Left renal pelvis (tissue), 4 donors: ENCODE data around the gene HDGFL2. TPM values are rescaled to one million over a fixed set of nuclear protein-coding genes. Genes with fewer than 3 reads are reported as not detected.

ENCODE experiments used
- DNase-seq, 4 donors: peaks; one replicate each; pipeline ENCODE4 v3.0.0-alpha.2; 2013; ENCODE audit warnings: low read depth in 4 of 4, low spot score in 3 of 4
- polyA plus RNA-seq, 4 donors: library from polyadenylated mRNA; unstranded; fragments of 120-200 nt; gene quantifications; one replicate each; pipeline ENCODE4 v1.2.1, GENCODE V29; 2013; ENCODE audit not compliant: insufficient read length in 4 of 4

HDGFL2 gene
- polyA plus RNA-seq, 4 donors = 62.6 to 88.6 (median 66.3) TPM

- DNase-seq = no peak
Measured at GRCh38 chr19:4464815-4465581, 7.1 kb upstream of the HDGFL2 start.

- DNase-seq = no peak
Measured at GRCh38 chr19:4467835-4468234, 4.3 kb upstream of the HDGFL2 start.

DNA sequence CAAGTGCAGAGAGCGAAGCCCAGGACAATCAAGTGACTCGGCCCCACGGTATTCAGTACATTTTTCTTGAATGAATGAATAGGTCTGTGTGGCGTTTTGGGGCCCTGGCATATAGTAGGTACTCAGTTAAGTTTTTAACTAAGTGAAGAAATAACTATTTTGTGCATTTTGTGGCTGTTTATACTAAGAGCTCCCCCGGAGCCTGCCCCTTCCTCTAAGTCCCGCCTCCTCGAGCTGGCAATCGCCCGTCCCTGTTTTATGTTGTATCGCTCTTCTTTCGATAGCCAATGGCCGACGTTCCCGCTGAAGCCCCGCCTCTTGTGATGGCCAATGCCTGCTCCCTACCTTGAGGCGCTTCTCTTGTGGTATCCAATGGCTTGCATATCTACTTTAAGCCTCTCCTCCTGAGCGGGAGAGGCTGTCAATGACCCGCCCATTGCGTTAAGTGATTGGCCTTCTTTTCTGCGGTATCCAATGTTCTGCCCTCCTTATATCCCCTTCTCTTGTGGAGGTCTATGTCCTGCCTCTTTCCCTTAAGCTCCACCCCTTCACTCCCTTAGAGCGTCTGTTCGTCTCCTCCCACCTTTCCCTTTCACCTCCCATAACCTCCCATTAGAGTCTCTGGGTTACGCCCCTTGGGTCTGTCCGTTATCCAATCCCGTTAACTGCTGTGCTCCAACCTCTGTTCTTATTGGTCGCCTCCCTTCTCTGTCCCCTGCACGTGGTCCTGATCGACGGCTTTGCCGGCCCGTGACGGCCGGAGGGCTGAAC lies 509 bp upstream of the HDGFL2 start:
- peak; percentile 100 for DNase-seq

- no peak for DNase-seq
Measured at GRCh38 chr19:4473011-4473762, 1.1 kb downstream of the HDGFL2 start.

DNA sequence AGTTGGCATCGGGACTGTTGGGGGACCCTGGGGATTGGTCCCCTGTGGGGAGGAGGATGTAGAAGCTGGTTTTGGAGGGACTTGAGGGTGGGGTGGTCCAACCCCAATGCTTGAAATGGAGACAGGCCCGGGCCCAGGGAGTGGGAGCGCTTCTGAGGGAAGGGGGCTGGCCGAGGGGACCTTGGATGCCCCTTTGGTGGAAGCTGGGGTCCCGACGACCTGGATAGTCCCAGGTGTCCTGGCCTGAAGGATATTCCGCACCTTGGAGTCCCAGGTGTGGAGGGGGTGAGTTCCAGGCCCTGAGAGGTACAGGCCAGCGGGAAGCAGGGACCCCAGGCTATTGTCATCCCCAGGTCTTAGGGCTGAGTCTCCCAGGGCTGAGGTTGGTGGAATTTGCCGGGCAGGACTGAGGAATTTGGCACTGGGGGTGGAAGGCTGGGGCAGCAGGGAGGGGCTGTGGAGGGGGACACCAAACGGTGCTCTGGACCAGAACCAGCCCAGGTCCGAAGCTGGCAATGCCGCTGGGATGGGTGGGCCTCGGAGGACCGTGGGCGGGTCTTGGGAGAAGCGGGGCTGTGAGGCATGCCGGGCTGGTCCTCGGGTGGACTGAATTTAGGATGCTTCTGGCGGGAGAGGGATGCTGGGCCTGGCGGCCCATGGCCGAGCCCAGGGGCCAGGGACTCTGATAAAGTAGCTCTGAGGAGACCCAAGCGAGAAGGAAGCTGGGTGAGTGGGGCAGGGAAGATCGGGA lies 1.8 kb downstream of the HDGFL2 start:
- no peak for DNase-seq

- peak in 2 of 4 donors; percentile 35 to 39 for DNase-seq
Measured at GRCh38 chr19:4474514-4475022, 2.5 kb downstream of the HDGFL2 start.

DNA sequence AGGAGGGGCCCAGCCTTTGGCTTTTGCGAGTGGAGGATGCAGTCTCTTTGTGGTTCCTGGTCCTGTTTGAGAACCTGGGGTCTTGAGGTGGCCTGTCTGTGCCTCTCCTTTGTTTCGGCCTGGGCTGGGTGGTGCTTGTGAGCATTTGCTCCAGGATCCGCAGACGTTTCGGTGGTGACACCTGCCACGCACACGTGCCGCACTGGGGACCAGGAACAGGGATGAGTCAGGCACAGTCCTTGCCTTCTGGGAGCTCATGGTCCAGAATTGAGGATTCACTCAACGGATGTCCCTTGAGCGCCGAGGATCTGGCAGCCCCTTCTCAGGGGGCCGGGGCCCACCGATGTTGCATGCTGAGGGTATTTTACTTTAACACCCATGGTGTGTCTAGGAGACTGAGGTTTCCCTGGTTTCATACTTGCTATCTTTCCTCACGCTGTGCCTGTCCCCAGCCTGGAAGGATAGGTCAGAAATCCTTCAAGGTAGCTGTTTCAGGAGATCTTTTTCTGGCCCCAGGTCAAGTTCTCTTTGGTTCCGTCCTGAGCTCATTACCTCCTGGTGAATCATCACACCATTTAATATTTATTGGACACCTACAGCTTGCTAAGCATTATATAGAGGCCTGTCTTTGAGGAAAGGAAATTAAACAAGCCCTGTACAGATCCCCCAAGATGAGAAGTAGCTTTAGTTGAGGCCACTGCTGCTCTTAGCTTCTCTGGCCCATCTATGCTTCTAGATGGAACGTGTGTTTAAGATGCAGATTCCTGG lies 5.1 kb downstream of the HDGFL2 start:
- no peak for DNase-seq

DNA sequence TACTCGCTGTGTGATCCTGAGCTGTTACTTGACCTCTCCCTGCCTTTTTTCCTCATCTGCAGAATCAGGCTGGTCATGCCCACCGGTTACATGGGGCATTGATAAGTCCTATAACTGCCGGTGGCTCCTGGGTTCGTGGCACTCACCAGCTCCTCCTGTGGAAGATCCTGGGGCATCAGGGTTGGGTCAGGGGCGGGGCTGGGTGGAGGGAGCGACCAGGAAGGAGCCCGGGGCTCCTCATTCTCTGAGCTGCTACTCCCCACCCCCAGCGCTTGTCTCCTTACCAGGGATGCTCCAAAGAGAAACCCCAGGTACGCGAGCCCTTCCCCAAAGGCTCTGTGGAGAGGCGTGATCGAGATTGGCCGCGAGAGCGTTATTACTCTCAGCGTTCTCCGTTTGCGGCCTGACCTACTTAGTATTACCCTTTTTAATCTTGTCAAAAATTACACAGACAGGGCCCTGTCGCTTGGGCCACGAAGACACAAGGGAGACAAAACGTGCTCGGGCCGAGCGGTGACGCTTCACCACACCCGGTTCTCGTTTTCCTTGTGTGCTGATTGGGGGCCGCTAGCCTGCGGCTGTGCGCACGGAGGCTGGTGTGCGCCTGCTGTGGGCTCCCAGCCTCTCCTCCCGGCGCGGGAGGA lies 10.7 kb downstream of the HDGFL2 start:
- no peak for DNase-seq

DNA sequence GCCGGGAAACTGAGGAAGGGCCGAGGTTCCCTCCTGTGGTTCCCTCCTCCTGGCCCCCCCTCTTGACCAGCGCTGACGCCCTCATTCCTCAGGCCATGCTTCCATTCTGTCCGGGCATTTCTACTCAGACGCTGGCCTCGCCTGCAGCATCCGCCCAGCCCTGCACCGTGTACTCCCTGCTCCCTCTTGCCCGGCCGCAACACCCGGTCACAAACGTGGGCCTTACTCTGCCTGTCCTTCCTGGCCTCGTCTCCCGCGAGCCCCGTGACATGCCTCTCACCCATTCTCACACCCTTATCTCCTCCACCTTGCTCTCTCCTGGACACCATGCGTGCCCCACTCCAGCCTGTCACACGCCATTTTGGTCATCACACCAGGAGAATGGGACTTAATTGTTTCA lies 11.3 kb downstream of the HDGFL2 start:
- DNase-seq = no peak

GRCh38 chr19:4487572-4487971 lies 15.5 kb downstream of the HDGFL2 start:
- no peak for DNase-seq

- DNase-seq = no peak
Measured at GRCh38 chr19:4488496-4488895, 16.4 kb downstream of the HDGFL2 start.

- DNase-seq = no peak
Measured at GRCh38 chr19:4491446-4491845, 19.3 kb downstream of the HDGFL2 start.

- no peak for DNase-seq
Measured at GRCh38 chr19:4492337-4493103, 20.4 kb downstream of the HDGFL2 start.

DNA sequence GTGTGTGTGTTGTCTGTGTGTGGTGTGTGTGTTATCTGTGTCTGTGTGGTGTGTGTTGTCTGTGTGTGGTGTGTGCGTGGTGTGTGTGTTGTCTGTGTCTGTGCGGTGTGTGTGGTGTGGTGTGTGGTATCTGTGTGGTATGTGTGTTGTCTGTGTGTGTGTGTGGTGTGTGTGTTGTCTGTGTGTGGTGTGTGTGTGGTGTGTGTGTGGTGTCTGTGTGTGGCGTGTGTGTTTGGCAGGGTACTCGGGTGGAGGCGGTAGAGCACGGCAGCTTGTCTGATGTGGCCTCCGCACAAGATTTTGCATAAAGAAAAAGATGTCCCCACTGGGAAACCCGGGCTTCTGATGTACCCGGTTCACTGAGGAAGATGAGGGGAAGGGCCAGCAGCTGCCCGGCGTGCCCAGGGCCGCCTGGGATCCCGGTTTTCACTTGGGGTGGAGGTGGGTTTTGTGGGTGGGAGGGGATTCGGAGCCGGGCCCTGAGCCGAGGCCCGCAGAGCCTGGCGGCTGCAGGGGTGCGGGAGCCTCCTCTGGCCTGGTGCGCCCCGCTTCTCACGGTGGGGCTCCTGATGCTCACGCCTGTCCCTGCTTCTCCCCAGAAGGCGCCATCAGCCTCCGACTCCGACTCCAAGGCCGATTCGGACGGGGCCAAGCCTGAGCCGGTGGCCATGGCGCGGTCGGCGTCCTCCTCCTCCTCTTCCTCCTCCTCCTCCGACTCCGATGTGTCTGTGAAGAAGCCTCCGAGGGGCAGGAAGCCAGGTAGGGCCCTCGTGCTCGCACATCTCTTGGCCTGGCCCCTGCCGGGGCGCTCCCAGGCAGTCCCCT lies 21.2 kb downstream of the HDGFL2 start:
- DNase-seq = no peak

- DNase-seq = no peak
Measured at GRCh38 chr19:4493929-4494690, 22.0 kb downstream of the HDGFL2 start.

DNA sequence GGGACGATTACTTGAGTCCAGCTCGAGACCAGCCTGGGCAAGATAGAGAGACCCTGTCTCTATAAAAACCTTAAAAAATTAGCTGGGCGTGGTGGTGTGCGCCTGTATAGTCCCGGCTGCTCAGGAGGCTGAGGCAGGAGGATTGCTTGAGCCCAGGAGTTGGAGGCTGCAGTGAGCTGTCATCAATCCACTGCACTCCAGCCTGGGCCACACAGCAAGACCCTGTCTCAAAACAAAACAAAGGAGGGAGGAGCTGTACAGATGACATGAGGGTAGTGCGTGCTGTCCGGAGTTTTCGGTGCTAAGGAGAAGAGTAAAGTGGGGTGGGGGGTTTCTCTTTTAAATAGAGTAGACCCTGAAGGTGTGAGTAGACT lies 22.6 kb downstream of the HDGFL2 start:
- no peak for DNase-seq

DNA sequence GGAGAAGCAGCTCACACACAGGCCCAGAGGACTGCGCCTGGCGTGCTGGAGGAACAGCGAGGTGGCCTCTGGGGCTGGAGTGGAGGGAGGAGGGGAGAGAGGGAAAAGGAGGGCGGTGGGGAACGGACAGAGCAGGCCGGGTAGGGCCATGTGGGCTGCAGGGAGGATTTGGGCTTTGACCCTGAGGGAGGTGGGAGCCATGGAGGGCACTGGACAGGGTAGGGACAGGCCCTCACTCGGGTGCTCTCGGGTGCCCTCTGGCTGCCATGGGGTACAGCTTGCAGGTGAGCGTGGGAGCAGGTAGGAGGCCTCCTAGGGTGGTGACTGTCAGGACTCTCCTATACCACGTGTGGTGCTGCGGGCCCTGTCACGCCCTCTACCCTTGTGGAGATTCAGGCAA lies 23.4 kb downstream of the HDGFL2 start:
- no peak for DNase-seq
